ENCODE measurements around the gene TMEM18. TPM values are rescaled to one million over a fixed set of nuclear protein-coding genes. Genes with fewer than 3 reads are reported as not detected.

The TMEM18 gene
- total and polyA plus RNA-seq, 4 donors = 19.5 to 36.0 (median 21.4) TPM

GRCh38 chr2:671072-671471 lies 6.1 kb downstream of the TMEM18 start:
- no peak for DNase-seq
- peaks cover 0 to 10% (median 2%) of the 10 kb centered on the region in 5 donors for H3K4me1 ChIP-seq (ENCODE audit: control insufficient read depth in 5 of 5, insufficient read depth in 5 of 5, low read length in 5 of 5)
- 80 to 97% methylated on average over 8 to 9 of the region's 9 CpGs for WGBS, 2 donors
- H3K9ac ChIP-seq (ENCODE audit: insufficient read depth in 1 of 2, low read length in 2 of 2) = no peak overlapping the region
- no peak overlapping the region for H3K4me3 ChIP-seq
- no peak overlapping the region for H3K27ac ChIP-seq (ENCODE audit: low read depth in 1 of 2, low read length in 1 of 2)
- no peak for ATAC-seq (ENCODE audit: insufficient read depth, low FRiP score)
- peaks cover 0 to 6% (median 1%) of the 10 kb centered on the region in 4 donors for H3K9me3 ChIP-seq (ENCODE audit: control insufficient read depth in 4 of 4, insufficient read depth in 3 of 4, low read length in 3 of 4)
- H3K36me3 ChIP-seq (ENCODE audit: control insufficient read depth in 4 of 4, insufficient read depth in 4 of 4, low read length in 4 of 4) = peaks cover 21 to 43% (median 42%) of the 10 kb centered on the region in 4 donors
- H3K27me3 ChIP-seq (ENCODE audit: control insufficient read depth in 3 of 3, insufficient read depth in 3 of 3, low read length in 2 of 3) = no peaks in the 10 kb centered on the region
- TF ChIP-seq CTCF (IDR thresholded peaks at IDR 0.05; ENCODE audit: control extremely low read depth, extremely low read depth) = no peak

GRCh38 chr2:670637-671036 lies 6.6 kb downstream of the TMEM18 start:
- WGBS, 2 donors = 95% methylated on average over 18 of the region's 18 CpGs
- Histone ChIP-seq H3K4me1 (ENCODE audit: control insufficient read depth in 5 of 5, insufficient read depth in 5 of 5, low read length in 5 of 5) (peaks cover 0 to 5% (median 0%) of the 10 kb centered on the region in 5 donors), H3K9ac (ENCODE audit: insufficient read depth in 1 of 2, low read length in 2 of 2) (no peak overlapping the region), H3K27ac (ENCODE audit: low read depth in 1 of 2, low read length in 1 of 2) (no peak overlapping the region), H3K4me3 (no peak overlapping the region), H3K27me3 (ENCODE audit: control insufficient read depth in 3 of 3, insufficient read depth in 3 of 3, low read length in 2 of 3) (no peaks in the 10 kb centered on the region), H3K9me3 (ENCODE audit: control insufficient read depth in 4 of 4, insufficient read depth in 3 of 4, low read length in 3 of 4) (peaks cover 0 to 11% (median 5%) of the 10 kb centered on the region in 4 donors), H3K36me3 (ENCODE audit: control insufficient read depth in 4 of 4, insufficient read depth in 4 of 4, low read length in 4 of 4) (peaks cover 21 to 47% (median 45%) of the 10 kb centered on the region in 4 donors)
- ATAC-seq (ENCODE audit: insufficient read depth, low FRiP score) (no peak), DNase-seq (no peak)
- no peak for TF ChIP-seq CTCF (IDR thresholded peaks at IDR 0.05; ENCODE audit: control extremely low read depth, extremely low read depth)

- peaks cover 0 to 18% (median 9%) of the 10 kb centered on the region in 4 donors for H3K9me3 ChIP-seq (ENCODE audit: control insufficient read depth in 4 of 4, insufficient read depth in 3 of 4, low read length in 3 of 4)
- WGBS, 2 donors = 82 to 92% methylated on average over 7 of the region's 7 CpGs
- no peak for TF ChIP-seq CTCF (IDR thresholded peaks at IDR 0.05; ENCODE audit: control extremely low read depth, extremely low read depth)
- ATAC-seq (ENCODE audit: insufficient read depth, low FRiP score) (no peak), DNase-seq (no peak)
- H3K4me1 ChIP-seq (ENCODE audit: control insufficient read depth in 5 of 5, insufficient read depth in 5 of 5, low read length in 5 of 5) = no peaks in the 10 kb centered on the region
- H3K27me3 ChIP-seq (ENCODE audit: control insufficient read depth in 3 of 3, insufficient read depth in 3 of 3, low read length in 2 of 3) = no peaks in the 10 kb centered on the region
- H3K36me3 ChIP-seq (ENCODE audit: control insufficient read depth in 4 of 4, insufficient read depth in 4 of 4, low read length in 4 of 4) = peaks cover 21 to 55% (median 45%) of the 10 kb centered on the region in 4 donors
- no peak overlapping the region for H3K4me3 ChIP-seq
- no peak overlapping the region for H3K9ac ChIP-seq (ENCODE audit: insufficient read depth in 1 of 2, low read length in 2 of 2)
- no peak overlapping the region for H3K27ac ChIP-seq (ENCODE audit: low read depth in 1 of 2, low read length in 1 of 2)
Measured at GRCh38 chr2:669323-669722, 7.9 kb downstream of the TMEM18 start.

GRCh38 chr2:668000-668398 lies 9.2 kb downstream of the TMEM18 start:
- WGBS, 2 donors = 93 to 96% methylated on average over 3 of the region's 3 CpGs
- H3K4me3 ChIP-seq = no peak overlapping the region
- no peaks in the 10 kb centered on the region for H3K4me1 ChIP-seq (ENCODE audit: control insufficient read depth in 5 of 5, insufficient read depth in 5 of 5, low read length in 5 of 5)
- no peaks in the 10 kb centered on the region for H3K27me3 ChIP-seq (ENCODE audit: control insufficient read depth in 3 of 3, insufficient read depth in 3 of 3, low read length in 2 of 3)
- TF ChIP-seq CTCF (IDR thresholded peaks at IDR 0.05; ENCODE audit: control extremely low read depth, extremely low read depth) = no peak
- no peak overlapping the region for H3K9ac ChIP-seq (ENCODE audit: insufficient read depth in 1 of 2, low read length in 2 of 2)
- no peak for DNase-seq
- H3K36me3 ChIP-seq (ENCODE audit: control insufficient read depth in 4 of 4, insufficient read depth in 4 of 4, low read length in 4 of 4) = peaks cover 23 to 52% (median 45%) of the 10 kb centered on the region in 4 donors
- no peak for ATAC-seq (ENCODE audit: insufficient read depth, low FRiP score)
- no peak overlapping the region for H3K27ac ChIP-seq (ENCODE audit: low read depth in 1 of 2, low read length in 1 of 2)
- peaks cover 0 to 18% (median 9%) of the 10 kb centered on the region in 4 donors for H3K9me3 ChIP-seq (ENCODE audit: control insufficient read depth in 4 of 4, insufficient read depth in 3 of 4, low read length in 3 of 4)

Measured in lung (tissue), 12 donors.